HG03469 (cell line): ENCODE data around the gene CTXND1.

Experiments used
- ATAC-seq: cut with Tn5 transposase; IDR thresholded peaks from one replicate; pipeline ENCODE4 v1.9.1; 2021; ENCODE audit warnings: mild to moderate bottlenecking, moderate library complexity, moderate number of reproducible peaks; ENCODE audit not compliant: unreplicated experiment

The CTXND1 gene

DNA sequence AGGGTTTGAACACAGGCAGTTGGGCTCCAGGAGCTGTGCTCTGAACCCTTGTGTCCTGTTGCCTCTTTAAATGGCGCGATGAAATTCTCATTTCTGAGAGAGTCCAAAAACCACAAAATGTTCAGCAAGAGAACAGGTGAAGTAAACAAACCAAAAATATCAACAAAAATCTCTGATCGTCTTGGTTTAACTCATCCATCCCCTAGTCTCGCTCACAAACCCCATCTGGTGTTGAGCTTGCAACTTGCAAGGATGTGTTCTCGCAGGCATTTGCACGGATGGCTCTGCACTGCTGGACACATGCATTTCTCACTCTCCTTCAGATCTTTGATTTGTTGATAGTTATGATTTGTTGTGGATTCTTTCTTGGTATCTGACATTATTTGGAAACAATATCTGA is 68.1 kb downstream of the CTXND1 start:
- ATAC-seq, result no peak

- ATAC-seq, result no peak
These were observed 68.7 kb downstream of the CTXND1 start for GRCh38 chr15:80183306-80183705.

DNA sequence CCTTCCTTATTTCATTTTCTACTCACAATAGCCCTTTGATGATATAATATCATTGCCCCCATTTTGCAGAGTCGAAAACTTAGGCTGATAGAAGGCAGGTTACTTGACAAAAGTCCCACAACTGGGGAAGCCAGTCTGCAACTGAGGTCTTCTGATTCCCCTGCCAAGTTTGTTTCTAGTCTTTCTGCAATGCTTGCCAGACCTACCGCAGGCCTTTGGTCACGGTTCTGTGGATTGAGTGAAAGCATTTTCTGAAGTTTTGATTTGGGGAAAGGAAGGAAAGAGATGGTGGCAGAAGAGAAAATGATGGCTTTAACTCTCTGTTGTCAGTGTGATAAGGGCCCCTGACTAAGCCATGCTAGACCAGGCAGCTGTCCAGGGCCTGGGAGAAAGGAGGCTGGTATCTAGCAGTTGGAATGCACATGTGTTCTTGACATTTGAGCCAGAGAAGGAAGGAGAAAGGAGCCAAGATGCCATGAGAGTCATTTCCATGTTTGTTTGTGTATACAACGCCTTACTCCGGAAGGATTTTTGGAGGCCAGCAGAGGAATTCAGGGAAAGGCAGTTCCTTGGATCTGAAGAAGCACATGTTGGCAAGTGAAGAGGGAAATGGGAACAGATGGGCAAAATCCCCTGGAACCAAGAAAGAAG is 69.3 kb downstream of the CTXND1 start:
- ATAC-seq, result no peak

DNA sequence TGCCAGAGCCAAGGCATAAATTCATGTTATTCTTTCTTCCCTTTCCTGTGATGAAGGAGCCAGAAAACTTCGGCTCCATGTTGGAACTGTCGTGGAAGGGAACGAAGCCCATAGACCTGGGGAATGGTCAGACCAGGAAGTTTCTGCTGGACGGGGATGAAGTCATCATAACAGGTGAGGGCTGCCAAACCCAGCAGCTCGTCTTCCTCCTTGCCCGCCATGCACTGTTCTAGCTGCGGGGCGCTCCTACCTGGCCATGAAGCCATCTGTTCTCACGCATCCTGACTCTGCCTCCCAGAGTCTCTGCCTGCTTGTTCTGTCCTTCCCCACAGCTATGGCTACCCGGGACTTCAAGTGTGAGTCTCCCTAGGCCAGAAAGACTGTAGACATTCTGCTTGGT is 71.0 kb downstream of the CTXND1 start:
- no peak for ATAC-seq

GRCh38 chr15:80180468-80180867 is 71.5 kb downstream of the CTXND1 start:
- ATAC-seq, result no peak

DNA sequence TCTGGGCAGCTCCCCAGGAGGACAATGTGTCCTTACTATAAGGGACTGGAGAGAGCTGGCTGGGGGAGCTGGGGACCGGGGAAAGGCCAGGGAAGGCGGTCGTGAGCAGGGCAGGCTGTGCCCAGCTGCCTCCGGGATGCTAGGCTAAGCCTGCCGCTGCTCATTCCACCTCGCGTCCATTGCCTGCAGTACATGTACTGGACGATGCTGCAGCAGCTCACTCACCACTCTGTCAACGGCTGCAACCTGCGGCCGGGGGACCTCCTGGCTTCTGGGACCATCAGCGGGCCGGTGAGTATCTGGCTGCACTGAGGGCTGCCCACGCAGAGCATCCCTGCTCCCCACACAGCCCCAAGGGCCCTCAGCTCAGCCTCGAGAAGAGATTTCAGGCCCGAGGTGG is 72.1 kb downstream of the CTXND1 start:
- no peak for ATAC-seq

DNA sequence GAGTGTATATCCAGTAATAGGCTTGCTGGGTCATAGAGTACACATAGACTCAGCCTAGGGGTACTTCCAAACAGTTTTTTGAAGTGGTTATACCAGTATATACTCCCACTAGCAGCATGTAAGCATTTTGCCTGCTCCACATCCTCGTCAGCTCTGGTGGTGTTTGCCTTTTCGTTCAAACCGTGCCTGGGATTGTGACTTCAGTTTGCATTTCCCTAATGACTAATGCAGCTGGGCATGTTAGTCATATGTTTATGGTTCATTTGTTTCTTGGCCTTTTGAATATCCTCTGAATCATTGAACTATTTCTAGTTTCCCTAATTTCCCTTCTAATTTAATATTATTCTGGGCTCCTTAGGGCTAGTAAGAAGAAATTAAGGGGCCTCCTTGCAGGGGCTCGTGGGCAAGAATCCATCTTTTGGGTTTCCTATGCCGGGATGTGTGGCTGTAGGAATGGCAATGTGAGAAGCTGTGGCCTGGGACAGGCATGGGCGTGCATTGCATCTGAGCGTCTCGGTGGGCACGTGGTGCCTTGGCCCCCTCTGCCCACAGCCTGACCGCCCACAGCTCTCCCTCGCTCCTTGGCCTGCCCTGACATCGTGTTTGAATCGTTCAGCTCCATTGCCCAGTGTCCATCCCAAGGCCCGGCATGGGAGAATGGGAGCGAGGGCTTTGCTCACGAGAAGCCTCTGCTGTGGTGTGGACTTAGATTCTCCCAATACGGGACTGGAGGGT is 72.8 kb downstream of the CTXND1 start:
- ATAC-seq, result no peak

DNA sequence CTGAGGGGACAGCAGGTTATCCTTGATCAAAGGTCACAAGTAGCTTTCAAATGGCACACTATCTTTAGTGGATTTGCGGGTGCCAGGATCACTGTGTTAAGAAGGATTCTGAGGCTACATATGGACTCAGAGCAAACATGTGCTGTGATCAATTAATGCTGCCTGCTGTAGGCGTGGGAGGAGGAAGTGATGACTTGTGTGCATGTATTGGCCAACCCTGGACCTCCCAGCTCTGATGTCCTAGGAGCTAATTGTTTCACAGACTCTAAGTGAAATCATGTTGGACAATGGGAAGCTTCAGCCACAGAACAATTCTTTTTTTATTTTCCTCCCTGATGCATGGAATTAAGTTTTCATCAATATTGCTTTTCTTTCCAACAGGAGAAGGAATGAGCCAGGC is 74.9 kb downstream of the CTXND1 start:
- no peak for ATAC-seq

DNA sequence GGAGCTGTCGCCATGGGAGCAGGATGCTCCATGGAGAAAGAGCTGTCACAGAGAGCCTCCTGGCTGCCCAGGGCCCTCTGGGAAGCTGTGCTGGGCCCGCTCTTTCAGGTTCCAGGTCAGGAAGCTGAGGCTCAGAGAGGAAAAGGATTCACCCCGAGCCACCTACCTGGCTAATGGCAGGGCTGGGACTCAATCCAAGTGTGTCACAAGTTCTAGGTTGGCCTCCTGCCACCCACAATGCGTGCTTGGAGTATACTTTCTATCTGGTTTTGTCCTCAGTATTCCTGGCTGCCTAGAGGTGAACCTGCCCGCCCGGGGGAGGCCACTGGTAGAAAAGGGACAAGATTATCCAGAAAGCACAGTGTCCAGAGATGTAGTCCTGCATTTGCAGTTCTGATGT is 75.6 kb downstream of the CTXND1 start:
- ATAC-seq, result no peak

DNA sequence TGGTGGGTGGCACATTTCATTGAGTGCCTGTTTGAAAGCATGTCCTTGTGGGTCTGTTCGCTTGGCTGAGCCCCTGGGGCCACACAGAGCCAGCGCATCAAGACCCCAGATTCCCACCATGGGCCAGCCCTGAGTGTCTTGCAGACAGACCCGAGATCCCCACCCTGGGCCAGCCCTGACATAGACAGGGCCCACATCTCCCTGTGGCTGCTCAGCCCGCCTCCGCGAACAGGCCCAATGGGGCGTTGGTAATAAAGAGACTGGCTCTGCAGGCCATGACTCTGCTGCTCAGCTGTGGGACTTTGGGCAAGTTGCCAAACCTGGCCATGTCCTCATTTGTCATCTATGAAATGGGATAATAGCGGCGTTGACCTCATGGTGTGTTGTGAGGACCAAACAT is 76.6 kb downstream of the CTXND1 start:
- ATAC-seq, result no peak

- no peak for ATAC-seq
These were observed 77.8 kb downstream of the CTXND1 start for GRCh38 chr15:80174017-80174746.

DNA sequence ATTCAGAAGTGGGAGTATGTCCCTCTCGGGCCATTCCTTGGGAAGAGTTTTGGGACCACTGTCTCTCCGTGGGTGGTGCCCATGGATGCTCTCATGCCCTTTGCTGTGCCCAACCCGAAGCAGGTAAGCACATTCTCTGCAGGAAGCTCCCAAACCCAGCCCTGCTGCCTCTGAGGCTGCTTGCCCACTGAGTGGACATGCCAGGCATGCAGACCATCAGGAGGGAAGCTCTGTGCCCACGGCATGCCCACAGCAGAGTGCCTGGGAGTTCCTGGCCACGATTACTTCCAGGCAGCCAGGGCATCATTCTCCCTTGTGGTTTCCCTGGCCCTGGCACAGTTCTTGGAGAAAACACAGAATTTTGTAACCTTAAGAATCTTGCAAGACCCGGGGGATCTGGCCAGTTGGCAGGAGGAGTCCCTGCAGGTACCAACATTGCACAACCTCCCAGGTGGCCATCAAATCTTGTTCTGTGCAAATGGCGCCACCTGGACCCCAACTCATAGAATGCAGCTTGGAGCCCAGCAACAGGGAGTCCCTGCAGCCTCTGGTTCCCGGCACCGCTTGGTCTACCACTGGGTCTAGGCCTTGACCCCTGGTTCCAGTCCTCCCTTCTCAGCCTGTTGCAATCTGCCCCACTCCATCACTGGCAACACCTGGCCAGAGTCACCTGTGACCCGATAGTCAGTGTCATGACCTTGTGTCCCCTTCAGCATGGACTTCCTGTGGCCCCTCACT is 78.8 kb downstream of the CTXND1 start:
- ATAC-seq, result no peak

DNA sequence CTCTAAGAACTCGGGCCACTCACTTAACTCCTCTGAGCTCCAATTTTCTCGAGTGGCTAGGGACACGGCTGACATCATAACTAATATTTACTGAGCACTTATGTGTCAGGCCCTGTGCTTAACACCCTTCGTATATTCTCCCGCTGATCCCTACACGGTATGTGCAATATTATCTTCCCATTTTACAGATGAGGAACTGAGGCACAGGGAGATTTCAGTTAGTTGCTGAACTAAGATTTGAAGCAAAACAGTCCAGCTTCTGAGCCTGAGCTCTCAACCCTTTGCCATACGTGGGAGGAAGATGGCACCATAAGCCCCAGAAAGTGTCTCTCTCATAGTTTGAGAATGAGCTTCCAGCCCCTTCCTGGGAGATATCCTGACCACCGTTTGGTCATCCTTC is 79.6 kb downstream of the CTXND1 start:
- ATAC-seq, result no peak

- no peak for ATAC-seq
These were observed 80.2 kb downstream of the CTXND1 start for GRCh38 chr15:80171787-80172186.

DNA sequence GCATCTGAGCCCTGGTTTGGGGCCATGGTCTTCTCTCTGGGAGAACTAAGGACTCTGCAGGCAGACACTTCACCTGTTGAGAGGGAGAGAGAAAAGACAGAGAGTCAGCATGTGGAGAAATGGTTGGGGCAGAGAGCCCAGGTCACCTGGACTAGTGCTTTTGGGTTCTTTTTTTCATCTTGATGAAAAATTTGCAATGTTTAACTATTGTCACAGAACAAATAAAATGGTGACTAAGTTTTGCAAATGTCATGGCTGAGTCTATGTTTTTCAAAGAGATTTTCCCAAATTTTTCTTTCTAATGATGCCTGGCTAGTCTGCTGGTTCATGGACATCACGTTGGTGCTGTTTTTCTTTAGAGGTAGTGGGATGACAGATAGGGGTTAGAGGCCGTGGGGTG is 81.4 kb downstream of the CTXND1 start:
- ATAC-seq, result no peak

- no peak for ATAC-seq
These were observed 82.2 kb downstream of the CTXND1 start for GRCh38 chr15:80169768-80170357.

GRCh38 chr15:80168421-80168820 is 83.6 kb downstream of the CTXND1 start:
- ATAC-seq, result no peak

DNA sequence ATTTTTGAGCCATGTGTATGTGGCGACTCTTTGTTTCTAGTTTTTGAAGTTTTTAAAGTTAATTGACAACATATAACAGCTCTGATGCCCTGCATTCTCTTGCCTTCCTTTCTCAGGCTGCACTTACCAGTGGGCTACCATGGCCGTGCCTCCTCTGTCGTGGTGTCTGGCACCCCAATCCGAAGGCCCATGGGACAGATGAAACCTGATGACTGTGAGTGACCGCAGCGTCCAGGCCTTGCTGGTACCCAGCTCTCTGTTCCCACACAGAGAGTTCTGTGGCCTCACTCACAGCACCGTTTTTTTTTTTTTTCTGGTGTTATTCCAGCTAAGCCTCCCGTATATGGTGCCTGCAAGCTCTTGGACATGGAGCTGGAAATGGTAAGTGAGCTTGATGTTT is 84.1 kb downstream of the CTXND1 start:
- no peak for ATAC-seq

- no peak for ATAC-seq
These were observed 88.1 kb downstream of the CTXND1 start for GRCh38 chr15:80163897-80164296.

DNA sequence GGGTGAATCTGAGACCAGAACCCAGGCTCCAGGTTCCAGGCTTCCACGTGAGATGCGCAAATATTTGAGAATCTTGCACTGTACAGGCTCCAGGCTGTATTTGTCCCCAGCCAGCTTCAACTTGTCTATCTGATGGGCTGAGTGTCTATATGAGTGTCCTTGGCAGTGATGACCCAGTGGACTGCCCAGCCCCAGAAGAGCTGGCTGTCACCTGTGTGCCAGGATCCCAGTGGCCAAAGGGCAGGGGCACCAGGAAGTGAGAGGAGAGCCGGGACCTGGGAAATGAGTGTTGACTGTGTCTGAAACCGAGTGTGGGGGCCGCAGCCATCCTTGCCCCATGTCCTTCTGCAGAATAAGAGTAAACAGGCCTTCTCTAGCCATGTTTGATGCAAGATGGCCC is 88.8 kb downstream of the CTXND1 start:
- no peak for ATAC-seq

- ATAC-seq, result no peak
These were observed 89.9 kb downstream of the CTXND1 start for GRCh38 chr15:80162059-80162554.
